HUES64 (cell line): Measurements from ENCODE around the gene MFNG. TPM values are rescaled to one million over a fixed set of nuclear protein-coding genes. Genes with fewer than 3 reads are reported as not detected.
"Not testable (repeated sequence)": the region's sequence is repeated elsewhere in the genome, so short reads cannot be mapped to it uniquely, and the experiment has no call there.

Source experiments
- H3K27ac ChIP-seq: 2 replicates; pipeline ENCODE4 v1.7.0; 2013; ENCODE audit warnings: low read depth, low read length, inconsistent platforms
- H3K27me3 ChIP-seq: 2 replicates; pipeline ENCODE4 v1.6.1; 2013; ENCODE audit warnings: mild to moderate bottlenecking, low read length; ENCODE audit not compliant: insufficient read depth
- H3K36me3 ChIP-seq: 2 replicates; pipeline ENCODE4 v1.6.1; 2013; ENCODE audit warnings: mild to moderate bottlenecking, low read length; ENCODE audit not compliant: insufficient read depth
- H3K4me1 ChIP-seq: 2 replicates; pipeline ENCODE4 v1.6.1; 2013; ENCODE audit warnings: mild to moderate bottlenecking, low read length, moderate library complexity; ENCODE audit not compliant: insufficient read depth
- H3K4me3 ChIP-seq: 2 replicates; pipeline ENCODE4 v1.5.1; 2013; ENCODE audit warnings: mild to moderate bottlenecking, low read length, moderate library complexity
- H3K9ac ChIP-seq: 2 replicates; pipeline ENCODE4 v1.6.1; 2013; ENCODE audit warnings: mild to moderate bottlenecking, low read depth, low read length
- H3K9me3 ChIP-seq: 2 replicates; pipeline ENCODE4 v1.6.1; 2013; ENCODE audit warnings: low read depth, low read length; ENCODE audit not compliant: insufficient read depth
- WGBS: fragments of 150-250, 120-280 bp; methylation state at CpG from one replicate; pipeline ENCODE4 v1.1.7; 2013; ENCODE audit warnings: missing lambda C conversion rate; 5-methylcytosine and 5-hydroxymethylcytosine counted together
- polyA plus RNA-seq, 2 experiments: library from polyadenylated mRNA; stranded (reverse); fragments of 50-300 nt; gene quantifications; one replicate each; pipeline ENCODE4 v1.2.3, GENCODE V29; 2013

Gene MFNG
- polyA plus RNA-seq (2013, experiment 1 of 2), result 1.1 TPM
- polyA plus RNA-seq (2013, experiment 2 of 2), result 2.7 TPM

DNA sequence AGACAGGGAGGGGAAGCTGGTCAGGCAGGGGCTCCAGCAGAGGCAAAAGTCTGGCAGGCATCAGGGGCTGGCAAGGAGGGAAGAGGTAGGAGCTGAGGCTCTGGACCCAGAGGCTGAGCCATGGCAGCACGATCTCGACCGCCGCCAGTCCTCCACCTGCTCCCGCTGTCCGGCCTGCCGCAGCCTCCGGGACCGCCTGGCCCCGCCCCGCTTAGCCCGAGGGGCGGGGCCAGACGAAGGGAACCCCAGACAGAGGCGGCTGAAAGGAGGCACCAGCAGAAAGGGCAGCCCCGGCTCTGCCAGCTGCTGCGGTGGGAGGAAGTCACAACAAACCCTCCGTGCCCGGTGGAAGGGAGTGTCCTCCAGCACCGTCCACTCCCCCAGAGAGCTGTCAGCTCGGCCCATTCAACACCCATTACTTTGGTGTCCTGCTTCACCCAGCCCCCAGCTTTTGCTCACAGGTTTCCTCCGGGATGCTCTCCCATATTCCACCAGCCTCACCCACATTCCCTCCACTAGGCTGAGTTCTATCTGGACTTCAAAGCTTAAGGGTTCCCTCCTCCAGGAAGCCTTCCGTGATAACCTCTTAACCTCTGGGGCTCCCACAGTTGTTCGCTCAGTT lies at the start of gene MFNG:
TSS of gene MFNG (minus strand) at position 161 of the 622 bp plus-strand sequence. CDS start 207 bp downstream, outside the sequence.
- Histone ChIP-seq H3K27ac (no peak within 1 kb of the TSS), H3K4me3 (peak within 1 kb of the TSS; percentile 28)
- 9% methylated on average over 24 of the region's 24 CpGs for WGBS

GRCh38 chr22:37535159-37535558 lies 49.0 kb upstream of the MFNG start:
- Histone ChIP-seq H3K9ac (no peak overlapping the region), H3K9me3 (no peaks in the 10 kb centered on the region), H3K27me3 (no peaks in the 10 kb centered on the region), H3K36me3 (no peaks in the 10 kb centered on the region), H3K4me3 (no peak overlapping the region), H3K4me1 (no peaks in the 10 kb centered on the region), H3K27ac (no peak overlapping the region)
- 94% methylated on average over 3 of the region's 6 CpGs for WGBS

More for the DNA sequence above, at the start of gene MFNG:
- H3K36me3 ChIP-seq, result no peaks in the 10 kb centered on the region
- peaks cover 16% of the 10 kb centered on the region for H3K4me1 ChIP-seq
- peaks cover 9% of the 10 kb centered on the region; the same call in 1 of the 2 replicates for H3K27me3 ChIP-seq
- no peak within 1 kb of the TSS for H3K9ac ChIP-seq
- H3K9me3 ChIP-seq, result no peaks in the 10 kb centered on the region

- no peaks in the 10 kb centered on the region for H3K4me1 ChIP-seq
- WGBS, result 96% methylated on average over 3 of the region's 3 CpGs
These were observed 48.3 kb upstream of the MFNG start for GRCh38 chr22:37534445-37534844.

DNA sequence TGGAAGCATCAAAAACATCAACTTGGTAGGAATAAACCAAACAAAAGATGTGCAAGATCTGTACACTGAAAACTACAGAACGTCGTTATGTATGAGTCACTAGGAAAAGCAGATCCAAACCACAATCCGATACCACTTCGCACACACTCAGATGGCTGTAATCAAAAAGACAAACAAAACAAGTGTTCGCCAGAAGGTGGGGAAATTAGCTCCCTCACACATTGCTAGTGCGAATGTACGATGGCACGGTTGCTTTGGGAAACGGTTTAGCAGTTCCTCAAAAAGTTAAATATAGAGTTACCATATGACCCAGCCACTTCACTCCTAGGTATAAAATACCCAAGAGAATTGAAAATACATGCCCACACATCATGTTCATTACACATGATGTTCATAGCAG lies 47.8 kb upstream of the MFNG start:
- H3K4me3 ChIP-seq, result no peak overlapping the region
- no peaks in the 10 kb centered on the region for H3K27me3 ChIP-seq
- no peaks in the 10 kb centered on the region for H3K9me3 ChIP-seq
- H3K9ac ChIP-seq, result no peak overlapping the region
- no peaks in the 10 kb centered on the region for H3K36me3 ChIP-seq
- no peak overlapping the region for H3K27ac ChIP-seq
- 94% methylated on average over 9 of the region's 9 CpGs for WGBS
- H3K4me1 ChIP-seq, result no peaks in the 10 kb centered on the region

More at GRCh38 chr22:37534445-37534844, 48.3 kb upstream of the MFNG start:
- Histone ChIP-seq H3K4me3 (no peak overlapping the region), H3K36me3 (no peaks in the 10 kb centered on the region), H3K9me3 (no peaks in the 10 kb centered on the region), H3K27ac (no peak overlapping the region), H3K9ac (no peak overlapping the region), H3K27me3 (no peaks in the 10 kb centered on the region)

DNA sequence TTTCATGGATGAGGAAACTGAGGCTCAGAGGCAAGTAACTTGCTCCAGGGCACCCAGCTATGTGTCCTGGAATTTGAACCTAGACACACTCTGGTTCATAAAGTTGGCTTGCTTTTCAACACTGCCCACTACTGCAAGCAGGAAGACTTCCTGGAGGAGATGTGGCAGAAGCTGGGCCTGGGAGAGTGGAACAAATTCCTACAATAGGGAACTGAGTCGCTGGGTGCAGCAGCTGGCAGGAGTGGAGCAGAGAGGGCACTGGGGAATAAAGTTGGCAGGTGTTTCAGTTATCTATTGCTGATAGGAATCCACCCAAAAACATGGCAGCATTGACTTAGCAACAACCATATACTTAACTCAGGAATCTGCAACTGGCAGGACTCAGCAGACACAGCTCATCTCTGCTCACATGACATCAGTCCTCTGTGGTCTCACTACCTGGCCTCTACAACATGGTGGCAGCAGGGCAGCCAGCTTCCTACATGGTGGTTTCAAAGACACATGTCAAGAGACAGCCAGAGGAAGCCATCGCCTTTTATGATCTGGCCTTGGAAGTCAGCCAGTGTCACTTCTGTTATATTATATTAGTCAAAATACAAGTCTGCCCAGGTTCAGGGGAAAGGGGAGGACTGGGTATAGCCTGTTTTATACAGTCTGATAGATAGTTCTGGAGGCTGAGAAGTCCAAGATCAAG lies 43.6 kb upstream of the MFNG start:
- H3K27ac ChIP-seq, result no peak overlapping the region
- H3K27me3 ChIP-seq, result no peaks in the 10 kb centered on the region
- H3K4me3 ChIP-seq, result no peak overlapping the region
- no peak overlapping the region for H3K9ac ChIP-seq
- no peaks in the 10 kb centered on the region for H3K9me3 ChIP-seq
- no peaks in the 10 kb centered on the region for H3K36me3 ChIP-seq
- H3K4me1 ChIP-seq, result no peaks in the 10 kb centered on the region
- WGBS, result 91% methylated on average over 2 of the region's 2 CpGs

DNA sequence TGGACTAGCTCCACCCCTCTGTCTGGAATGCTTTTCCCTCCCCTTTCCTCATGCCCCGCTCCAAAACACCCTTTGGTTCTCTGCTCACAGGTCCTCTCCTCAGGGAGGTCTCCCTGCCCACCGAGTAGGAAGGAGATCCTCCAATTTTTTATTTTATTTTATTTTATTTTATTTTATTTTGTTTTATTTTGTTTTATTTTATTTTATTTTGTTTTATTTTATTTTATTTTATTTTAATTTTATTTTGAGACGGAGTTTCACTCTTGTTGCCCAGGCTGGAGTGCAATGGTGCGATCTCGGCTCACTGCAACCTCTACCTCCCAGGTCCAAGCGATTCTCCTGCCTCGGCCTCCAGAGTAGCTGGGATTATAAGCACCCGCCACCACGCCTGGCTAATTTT lies 41.8 kb upstream of the MFNG start:
- H3K4me1 ChIP-seq, H3K36me3 ChIP-seq, H3K4me3 ChIP-seq, H3K27me3 ChIP-seq, H3K9me3 ChIP-seq, H3K27ac ChIP-seq, H3K9ac ChIP-seq: not testable (repeated sequence)
- 94% methylated on average over 8 of the region's 9 CpGs for WGBS

GRCh38 chr22:37527081-37527752 lies 41.0 kb upstream of the MFNG start:
- not testable (repeated sequence) for H3K4me3 ChIP-seq, H3K9ac ChIP-seq, H3K4me1 ChIP-seq, H3K27ac ChIP-seq, H3K27me3 ChIP-seq, H3K9me3 ChIP-seq, H3K36me3 ChIP-seq
- WGBS, result 95% methylated on average over 9 of the region's 9 CpGs

DNA sequence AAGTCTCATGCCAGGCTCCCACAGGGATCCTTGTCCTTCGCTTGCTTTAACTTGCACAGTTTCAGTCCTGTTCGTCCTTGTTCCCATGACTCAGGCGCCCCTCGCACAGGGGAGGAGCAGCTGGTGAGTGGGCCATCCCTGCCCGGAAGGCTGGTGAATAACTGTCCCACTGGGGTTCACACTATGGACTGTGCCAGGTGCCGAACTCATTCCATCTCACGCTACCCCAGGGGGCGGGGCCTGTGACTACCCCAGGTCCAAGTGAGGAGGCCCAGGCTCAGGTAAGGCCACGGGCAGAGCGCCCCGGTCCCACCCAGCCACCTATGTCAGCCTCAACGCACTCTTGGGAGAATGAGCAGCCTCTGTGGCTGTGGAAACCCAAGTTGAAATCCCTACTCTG lies 40.2 kb upstream of the MFNG start:
- 90% methylated on average over 12 of the region's 12 CpGs for WGBS
- Histone ChIP-seq H3K9ac (no peak overlapping the region), H3K27me3 (peaks cover 6% of the 10 kb centered on the region; the same call in 1 of the 2 replicates), H3K4me3 (no peak overlapping the region), H3K4me1 (no peaks in the 10 kb centered on the region), H3K27ac (no peak overlapping the region), H3K36me3 (no peaks in the 10 kb centered on the region), H3K9me3 (no peaks in the 10 kb centered on the region)

- WGBS, result 87% methylated on average over 7 of the region's 7 CpGs
- no peak overlapping the region for H3K27ac ChIP-seq
These were observed 39.7 kb upstream of the MFNG start for GRCh38 chr22:37525746-37526350.

DNA sequence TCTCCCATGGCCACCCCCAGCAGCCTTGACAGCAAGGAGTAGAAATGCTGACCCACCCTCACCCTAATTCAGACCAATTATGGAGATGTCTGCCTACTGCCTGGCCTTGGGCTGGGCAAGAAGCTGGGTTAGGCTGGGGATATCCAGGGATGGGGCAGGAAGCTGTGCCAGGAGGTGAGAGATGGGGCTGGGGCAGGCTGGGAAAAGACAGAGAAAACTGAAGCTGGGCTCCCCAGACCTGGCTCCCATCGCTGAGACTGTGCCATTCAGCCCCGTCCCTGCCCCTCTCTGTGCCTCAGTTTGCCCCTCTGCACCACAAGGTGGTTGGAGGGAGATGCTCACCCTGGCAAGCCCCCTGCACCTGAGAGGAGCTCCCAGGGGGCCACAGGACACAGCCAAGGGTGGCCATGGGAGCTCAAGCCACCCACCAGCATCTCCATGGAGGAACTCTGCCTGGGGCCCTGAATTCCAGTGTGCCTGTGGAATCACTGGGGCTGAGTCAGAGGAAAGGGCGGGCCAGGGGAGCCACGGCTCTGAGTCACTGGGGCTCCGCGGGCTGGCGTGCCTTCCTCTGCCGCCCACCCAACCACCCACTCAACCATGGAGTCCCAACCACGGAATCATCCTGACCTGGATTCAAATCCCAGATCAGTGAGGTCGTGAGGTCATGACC lies 39.0 kb upstream of the MFNG start:
- Histone ChIP-seq H3K27me3 (peaks cover 17% of the 10 kb centered on the region), H3K36me3 (no peaks in the 10 kb centered on the region), H3K9ac (no peak overlapping the region), H3K4me3 (no peak overlapping the region), H3K27ac (no peak overlapping the region), H3K9me3 (no peaks in the 10 kb centered on the region), H3K4me1 (no peaks in the 10 kb centered on the region)
- 64% methylated on average over 10 of the region's 10 CpGs for WGBS

More at GRCh38 chr22:37525746-37526350, 39.7 kb upstream of the MFNG start:
- no peak overlapping the region for H3K4me3 ChIP-seq
- H3K36me3 ChIP-seq, result no peaks in the 10 kb centered on the region
- H3K9me3 ChIP-seq, result no peaks in the 10 kb centered on the region
- H3K4me1 ChIP-seq, result no peaks in the 10 kb centered on the region
- H3K27me3 ChIP-seq, result peaks cover 11% of the 10 kb centered on the region; the same call in 1 of the 2 replicates
- no peak overlapping the region for H3K9ac ChIP-seq
